WTC11 (cell line): ENCODE data around the gene AKAP1.

Experiments used
- ELF4 ChIP-seq: sonication (generic); formaldehyde crosslinking; IDR thresholded peaks from 2 replicates; pipeline ENCODE4 v1.8.1; 2022; ENCODE audit warnings: low read depth, mild to moderate bottlenecking, moderate library complexity, missing genetic modification reagents
- ESRRA ChIP-seq: sonication (generic); formaldehyde crosslinking; IDR thresholded peaks from 2 replicates; pipeline ENCODE4 v1.8.1; 2022; ENCODE audit warnings: mild to moderate bottlenecking, missing genetic modification reagents, borderline replicate concordance
- FOXP1 ChIP-seq: sonication (generic); formaldehyde crosslinking; IDR thresholded peaks from 2 replicates; pipeline ENCODE4 v1.8.0; 2022; ENCODE audit warnings: missing genetic modification reagents, mild to moderate bottlenecking, moderate library complexity, borderline replicate concordance
- HMGA2 ChIP-seq: fragments of 250-450 bp; sonication (Bioruptor Pico); IDR thresholded peaks from 2 replicates; pipeline ENCODE4 v1.4.0; 2021; ENCODE audit warnings: mild to moderate bottlenecking, moderate library complexity
- NR3C1 ChIP-seq: sonication (generic); formaldehyde crosslinking; conservative IDR thresholded peaks from 2 replicates; pipeline ENCODE4 v1.8.1; 2023; ENCODE audit warnings: low read depth, mild to moderate bottlenecking, missing genetic modification reagents
- SP1 ChIP-seq: sonication (generic); formaldehyde crosslinking; conservative IDR thresholded peaks from 2 replicates; pipeline ENCODE4 v1.8.1; 2022; ENCODE audit warnings: missing genetic modification reagents
- TCF7 ChIP-seq: sonication (generic); formaldehyde crosslinking; IDR thresholded peaks from 2 replicates; pipeline ENCODE4 v1.8.0; 2022; ENCODE audit warnings: mild to moderate bottlenecking, low read depth, missing genetic modification reagents, moderate library complexity
- TP53 ChIP-seq: sonication (generic); formaldehyde crosslinking; IDR thresholded peaks from 2 replicates; pipeline ENCODE4 v1.8.1; 2023; ENCODE audit warnings: mild to moderate bottlenecking, missing genetic modification reagents
- ZNF416 ChIP-seq: fragments of 250-450 bp; sonication (Bioruptor Pico); IDR thresholded peaks from 2 replicates; pipeline ENCODE4 v1.9.0; 2021; ENCODE audit warnings: mild to moderate bottlenecking, inconsistent platforms
- TF ChIP-seq, protein P1 (sequence below): fragments of 200-600 bp; IDR thresholded peaks from 2 replicates; pipeline ENCODE4 v1.8.0; 2022; ENCODE audit warnings: antibody characterized with exemption
- TF ChIP-seq, protein P2 (sequence below): sonication (generic); formaldehyde crosslinking; IDR thresholded peaks from 2 replicates; pipeline ENCODE4 v1.8.0; 2022; ENCODE audit warnings: mild to moderate bottlenecking, missing genetic modification reagents
- TF ChIP-seq, protein P3 (sequence below): sonication (generic); formaldehyde crosslinking; conservative IDR thresholded peaks from 2 replicates; pipeline ENCODE4 v1.8.1; 2022; ENCODE audit warnings: mild to moderate bottlenecking, missing genetic modification reagents
- TF ChIP-seq, protein P4 (sequence below): sonication (generic); formaldehyde crosslinking; IDR thresholded peaks from 2 replicates; pipeline ENCODE4 v1.8.1; 2022; ENCODE audit warnings: low read depth, mild to moderate bottlenecking, moderate library complexity, missing genetic modification reagents, borderline replicate concordance

DNA sequence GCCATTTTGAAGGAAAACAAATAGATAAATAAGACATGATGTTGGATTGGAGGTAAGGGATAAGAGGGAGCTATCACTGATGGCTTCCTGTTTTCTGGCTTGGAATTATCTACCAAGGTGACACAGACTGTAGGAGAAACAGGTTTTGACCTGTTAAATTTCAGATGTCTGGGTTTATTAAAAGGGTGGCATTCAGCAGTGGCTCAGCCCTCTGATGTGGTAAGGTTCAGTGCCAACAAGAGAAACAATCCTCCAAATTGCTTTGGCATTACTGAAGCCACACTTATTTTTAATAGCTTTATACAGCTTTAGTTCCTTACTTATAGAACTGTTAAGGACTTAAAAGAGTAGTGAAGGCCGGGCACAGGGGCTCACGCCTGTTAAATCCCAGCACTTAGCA is 37.0 kb upstream of the AKAP1 start:
- TF ChIP-seq, protein P1, sequence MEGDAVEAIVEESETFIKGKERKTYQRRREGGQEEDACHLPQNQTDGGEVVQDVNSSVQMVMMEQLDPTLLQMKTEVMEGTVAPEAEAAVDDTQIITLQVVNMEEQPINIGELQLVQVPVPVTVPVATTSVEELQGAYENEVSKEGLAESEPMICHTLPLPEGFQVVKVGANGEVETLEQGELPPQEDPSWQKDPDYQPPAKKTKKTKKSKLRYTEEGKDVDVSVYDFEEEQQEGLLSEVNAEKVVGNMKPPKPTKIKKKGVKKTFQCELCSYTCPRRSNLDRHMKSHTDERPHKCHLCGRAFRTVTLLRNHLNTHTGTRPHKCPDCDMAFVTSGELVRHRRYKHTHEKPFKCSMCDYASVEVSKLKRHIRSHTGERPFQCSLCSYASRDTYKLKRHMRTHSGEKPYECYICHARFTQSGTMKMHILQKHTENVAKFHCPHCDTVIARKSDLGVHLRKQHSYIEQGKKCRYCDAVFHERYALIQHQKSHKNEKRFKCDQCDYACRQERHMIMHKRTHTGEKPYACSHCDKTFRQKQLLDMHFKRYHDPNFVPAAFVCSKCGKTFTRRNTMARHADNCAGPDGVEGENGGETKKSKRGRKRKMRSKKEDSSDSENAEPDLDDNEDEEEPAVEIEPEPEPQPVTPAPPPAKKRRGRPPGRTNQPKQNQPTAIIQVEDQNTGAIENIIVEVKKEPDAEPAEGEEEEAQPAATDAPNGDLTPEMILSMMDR = no peak
- no peak for TF ChIP-seq NR3C1
- TF ChIP-seq, protein P2, sequence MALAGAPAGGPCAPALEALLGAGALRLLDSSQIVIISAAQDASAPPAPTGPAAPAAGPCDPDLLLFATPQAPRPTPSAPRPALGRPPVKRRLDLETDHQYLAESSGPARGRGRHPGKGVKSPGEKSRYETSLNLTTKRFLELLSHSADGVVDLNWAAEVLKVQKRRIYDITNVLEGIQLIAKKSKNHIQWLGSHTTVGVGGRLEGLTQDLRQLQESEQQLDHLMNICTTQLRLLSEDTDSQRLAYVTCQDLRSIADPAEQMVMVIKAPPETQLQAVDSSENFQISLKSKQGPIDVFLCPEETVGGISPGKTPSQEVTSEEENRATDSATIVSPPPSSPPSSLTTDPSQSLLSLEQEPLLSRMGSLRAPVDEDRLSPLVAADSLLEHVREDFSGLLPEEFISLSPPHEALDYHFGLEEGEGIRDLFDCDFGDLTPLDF = no peak
- TF ChIP-seq SP1 = no peak
- TF ChIP-seq ELF4 = no peak
- no peak for TF ChIP-seq HMGA2 (CRISPR knock-in tag)
- no peak for TF ChIP-seq TCF7 (CRISPR knock-in tag)
- TF ChIP-seq TP53 (CRISPR knock-in tag) = no peak
- TF ChIP-seq, protein P3, sequence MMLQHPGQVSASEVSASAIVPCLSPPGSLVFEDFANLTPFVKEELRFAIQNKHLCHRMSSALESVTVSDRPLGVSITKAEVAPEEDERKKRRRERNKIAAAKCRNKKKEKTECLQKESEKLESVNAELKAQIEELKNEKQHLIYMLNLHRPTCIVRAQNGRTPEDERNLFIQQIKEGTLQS (CRISPR knock-in tag) = no peak
- TF ChIP-seq ESRRA (CRISPR knock-in tag) = no peak
- TF ChIP-seq FOXP1 = no peak
- TF ChIP-seq, protein P4, sequence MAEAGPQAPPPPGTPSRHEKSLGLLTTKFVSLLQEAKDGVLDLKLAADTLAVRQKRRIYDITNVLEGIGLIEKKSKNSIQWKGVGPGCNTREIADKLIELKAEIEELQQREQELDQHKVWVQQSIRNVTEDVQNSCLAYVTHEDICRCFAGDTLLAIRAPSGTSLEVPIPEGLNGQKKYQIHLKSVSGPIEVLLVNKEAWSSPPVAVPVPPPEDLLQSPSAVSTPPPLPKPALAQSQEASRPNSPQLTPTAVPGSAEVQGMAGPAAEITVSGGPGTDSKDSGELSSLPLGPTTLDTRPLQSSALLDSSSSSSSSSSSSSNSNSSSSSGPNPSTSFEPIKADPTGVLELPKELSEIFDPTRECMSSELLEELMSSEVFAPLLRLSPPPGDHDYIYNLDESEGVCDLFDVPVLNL (CRISPR knock-in tag) = no peak
- no peak for TF ChIP-seq ZNF416 (CRISPR knock-in tag)
